ENCODE results near the gene TRIM56. TPM values are rescaled to one million over a fixed set of nuclear protein-coding genes. Genes with fewer than 3 reads are reported as not detected.

TRIM56 gene
- total and polyA plus RNA-seq, 2 of the 13 experiments (the other 11 are each of a cell fraction or from before 2014, with no cell fraction given): 3.2 to 7.1 TPM

- TF ChIP-seq ZNF512B (CRISPR knock-in tag; IDR thresholded peaks at IDR 0.05; ENCODE audit: borderline replicate concordance) (no peak), ZFY (CRISPR knock-in tag; IDR thresholded peaks at IDR 0.05) (peak; percentile 28; the same call in 1 of the 2 replicates), ATF4 (CRISPR knock-in tag; IDR thresholded peaks at IDR 0.05) (peak in 1 of 2 experiments; percentile 76; a peak in 2 of 4 replicates), ZNF3 (CRISPR knock-in tag; IDR thresholded peaks at IDR 0.05) (no peak), ZNF746 (CRISPR knock-in tag; IDR thresholded peaks at IDR 0.05) (no peak; the same call in 1 of the 2 replicates), ZNF496 (CRISPR knock-in tag; IDR thresholded peaks at IDR 0.05; ENCODE audit: insufficient replicate concordance) (no peak), PITX1 (CRISPR knock-in tag; IDR thresholded peaks at IDR 0.05) (peak; percentile 46; the same call in 1 of the 2 replicates), TBX3 (IDR thresholded peaks at IDR 0.05; ENCODE audit: borderline replicate concordance) (no peak), SSRP1 (CRISPR knock-in tag; IDR thresholded peaks at IDR 0.05) (no peak), RARA (CRISPR knock-in tag; IDR thresholded peaks at IDR 0.05) (peak; percentile 74), HDAC6 (IDR thresholded peaks at IDR 0.05; ENCODE audit: low read depth, low read length) (no peak), JARID2 (CRISPR knock-in tag; IDR thresholded peaks at IDR 0.05; ENCODE audit: insufficient replicate concordance) (no peak), SETDB1 (CRISPR knock-in tag; IDR thresholded peaks at IDR 0.05; ENCODE audit: borderline replicate concordance) (no peak), XBP1 (CRISPR knock-in tag; IDR thresholded peaks at IDR 0.05) (no peak), ZNF629 (CRISPR knock-in tag; conservative IDR thresholded peaks at IDR 0.05) (no peak)
- TF ChIP-seq, protein P1, sequence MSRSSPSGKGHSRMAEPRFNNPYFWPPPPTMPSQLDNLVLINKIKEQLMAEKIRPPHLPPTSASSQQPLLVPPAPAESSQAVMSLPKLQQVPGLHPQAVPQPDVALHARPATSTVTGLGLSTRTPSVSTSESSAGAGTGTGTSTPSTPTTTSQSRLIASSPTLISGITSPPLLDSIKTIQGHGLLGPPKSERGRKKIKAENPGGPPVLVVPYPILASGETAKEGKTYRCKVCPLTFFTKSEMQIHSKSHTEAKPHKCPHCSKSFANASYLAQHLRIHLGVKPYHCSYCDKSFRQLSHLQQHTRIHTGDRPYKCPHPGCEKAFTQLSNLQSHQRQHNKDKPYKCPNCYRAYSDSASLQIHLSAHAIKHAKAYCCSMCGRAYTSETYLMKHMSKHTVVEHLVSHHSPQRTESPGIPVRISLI (CRISPR knock-in tag; IDR thresholded peaks at IDR 0.05; ENCODE audit: borderline replicate concordance): peak; percentile 87
- TF ChIP-seq, protein P2, sequence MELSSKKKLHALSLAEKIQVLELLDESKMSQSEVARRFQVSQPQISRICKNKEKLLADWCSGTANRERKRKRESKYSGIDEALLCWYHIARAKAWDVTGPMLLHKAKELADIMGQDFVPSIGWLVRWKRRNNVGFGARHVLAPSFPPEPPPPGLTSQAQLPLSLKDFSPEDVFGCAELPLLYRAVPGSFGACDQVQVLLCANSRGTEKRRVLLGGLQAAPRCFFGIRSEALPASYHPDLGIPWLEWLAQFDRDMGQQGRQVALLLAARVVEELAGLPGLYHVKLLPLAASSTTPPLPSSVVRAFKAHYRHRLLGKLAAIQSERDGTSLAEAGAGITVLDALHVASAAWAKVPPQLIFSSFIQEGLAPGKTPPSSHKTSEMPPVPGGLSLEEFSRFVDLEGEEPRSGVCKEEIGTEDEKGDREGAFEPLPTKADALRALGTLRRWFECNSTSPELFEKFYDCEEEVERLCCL (CRISPR knock-in tag; IDR thresholded peaks at IDR 0.05; ENCODE audit: borderline replicate concordance): no peak
- TF ChIP-seq, protein P3, sequence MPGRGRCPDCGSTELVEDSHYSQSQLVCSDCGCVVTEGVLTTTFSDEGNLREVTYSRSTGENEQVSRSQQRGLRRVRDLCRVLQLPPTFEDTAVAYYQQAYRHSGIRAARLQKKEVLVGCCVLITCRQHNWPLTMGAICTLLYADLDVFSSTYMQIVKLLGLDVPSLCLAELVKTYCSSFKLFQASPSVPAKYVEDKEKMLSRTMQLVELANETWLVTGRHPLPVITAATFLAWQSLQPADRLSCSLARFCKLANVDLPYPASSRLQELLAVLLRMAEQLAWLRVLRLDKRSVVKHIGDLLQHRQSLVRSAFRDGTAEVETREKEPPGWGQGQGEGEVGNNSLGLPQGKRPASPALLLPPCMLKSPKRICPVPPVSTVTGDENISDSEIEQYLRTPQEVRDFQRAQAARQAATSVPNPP (CRISPR knock-in tag; IDR thresholded peaks at IDR 0.05): no peak
These were observed 37.8 kb downstream of the TRIM56 start (continued) for GRCh38 chr7:101122933-101123702.
